Amniotic epithelial cell (primary cell): Measurements from ENCODE around the gene MRPL23.

Source experiments
- DNase-seq: peaks from one replicate; pipeline ENCODE4 v3.0.0-alpha.2; 2010; ENCODE audit warnings: low read depth

Gene MRPL23

GRCh38 chr11:1990872-1991578 lies 43.9 kb downstream of the MRPL23 start:
- DNase-seq: no peak

GRCh38 chr11:1992111-1992510 lies 45.0 kb downstream of the MRPL23 start:
- DNase-seq: no peak

- no peak for DNase-seq
Observed at GRCh38 chr11:1994121-1994520, 47.0 kb downstream of the MRPL23 start.

- no peak for DNase-seq
Observed at GRCh38 chr11:1997755-1998154, 50.6 kb downstream of the MRPL23 start, which contains the start of gene H19. TSS of gene H19 (minus strand) at chr11:1997842.

- DNase-seq: no peak
Observed at GRCh38 chr11:1998290-1998689, 51.2 kb downstream of the MRPL23 start.

GRCh38 chr11:1998861-1999260 lies 51.7 kb downstream of the MRPL23 start:
- DNase-seq: no peak

- no peak for DNase-seq
Observed at GRCh38 chr11:2002042-2002776, 55.1 kb downstream of the MRPL23 start.

GRCh38 chr11:2002807-2003206 lies 55.7 kb downstream of the MRPL23 start:
- no peak for DNase-seq

GRCh38 chr11:2004466-2004865 lies 57.3 kb downstream of the MRPL23 start:
- no peak for DNase-seq
